Measurements from ENCODE around the gene MOB4. TPM values are rescaled to one million over a fixed set of nuclear protein-coding genes. Genes with fewer than 3 reads are reported as not detected.

MOB4 gene
- total RNA-seq, 4 donors from 2014 or later = 14.7 to 21.9 (median 18.4) TPM

- WGBS, 2 donors = 85 to 89% methylated on average over 2 of the region's 2 CpGs
- Histone ChIP-seq H3K9me3 (peaks cover 0 to 16% (median 0%) of the 10 kb centered on the region in 4 donors), H3K27ac (no peak overlapping the region), H3K4me3 (no peak overlapping the region), H3K4me1 (no peaks in the 10 kb centered on the region), H3K36me3 (peaks cover 0 to 96% (median 23%) of the 10 kb centered on the region in 3 donors), H3K27me3 (no peaks in the 10 kb centered on the region)
- TF ChIP-seq CTCF (IDR thresholded peaks at IDR 0.05) (no peak), EP300 (IDR thresholded peaks at IDR 0.05) (no peak), POLR2A (IDR thresholded peaks at IDR 0.05) (no peak)
- DNase-seq (ENCODE audit: low spot score in 2 of 2) = no peak
Observed at GRCh38 chr2:197486175-197486574, 29.7 kb upstream of the MOB4 start.

GRCh38 chr2:197487385-197487784 is 28.5 kb upstream of the MOB4 start:
- Histone ChIP-seq H3K4me1 (no peaks in the 10 kb centered on the region), H3K36me3 (peaks cover 0 to 99% (median 35%) of the 10 kb centered on the region in 3 donors), H3K27ac (no peak overlapping the region), H3K4me3 (no peak overlapping the region), H3K9me3 (peaks cover 0 to 16% (median 0%) of the 10 kb centered on the region in 4 donors), H3K27me3 (no peaks in the 10 kb centered on the region)
- DNase-seq (ENCODE audit: low spot score in 2 of 2) = no peak
- 90 to 99% methylated on average over 4 of the region's 4 CpGs for WGBS, 2 donors
- no peak for TF ChIP-seq EP300 (IDR thresholded peaks at IDR 0.05)
- no peak for TF ChIP-seq CTCF (IDR thresholded peaks at IDR 0.05)
- TF ChIP-seq POLR2A (IDR thresholded peaks at IDR 0.05) = no peak

GRCh38 chr2:197495433-197496134 is 20.3 kb upstream of the MOB4 start:
- no peak for DNase-seq (ENCODE audit: low spot score in 2 of 2)
- Histone ChIP-seq H3K9me3 (no peaks in the 10 kb centered on the region), H3K4me1 (peaks cover 0 to 37% (median 14%) of the 10 kb centered on the region in 4 donors), H3K4me3 (no peak overlapping the region), H3K36me3 (peaks cover 0 to 65% (median 40%) of the 10 kb centered on the region in 3 donors), H3K27ac (no peak overlapping the region), H3K27me3 (no peaks in the 10 kb centered on the region)
- TF ChIP-seq POLR2A (IDR thresholded peaks at IDR 0.05) (no peak), CTCF (IDR thresholded peaks at IDR 0.05) (no peak), EP300 (IDR thresholded peaks at IDR 0.05) (no peak)
- 80 to 92% methylated on average over 2 of the region's 2 CpGs for WGBS, 2 donors

- TF ChIP-seq POLR2A (IDR thresholded peaks at IDR 0.05) (no peak), EP300 (IDR thresholded peaks at IDR 0.05) (no peak), CTCF (IDR thresholded peaks at IDR 0.05) (no peak)
- H3K4me3 ChIP-seq = no peak overlapping the region
- H3K27me3 ChIP-seq = no peaks in the 10 kb centered on the region
- peaks cover 0 to 53% (median 34%) of the 10 kb centered on the region in 3 donors for H3K36me3 ChIP-seq
- no peak overlapping the region for H3K27ac ChIP-seq
- H3K9me3 ChIP-seq = no peaks in the 10 kb centered on the region
- DNase-seq (ENCODE audit: low spot score in 2 of 2) = no peak
- peaks cover 0 to 46% (median 20%) of the 10 kb centered on the region in 4 donors for H3K4me1 ChIP-seq
Observed at GRCh38 chr2:197496695-197497094, 19.2 kb upstream of the MOB4 start.

- 38 to 45% methylated on average over 2 of the region's 2 CpGs for WGBS, 2 donors
- peak overlapping the region in 1 of 4 donors; percentile 100 for H3K27ac ChIP-seq
- no peak for DNase-seq (ENCODE audit: low spot score in 2 of 2)
- H3K36me3 ChIP-seq = peaks cover 0 to 47% (median 28%) of the 10 kb centered on the region in 3 donors
- TF ChIP-seq CTCF (IDR thresholded peaks at IDR 0.05) = no peak
- no peak for TF ChIP-seq POLR2A (IDR thresholded peaks at IDR 0.05)
- TF ChIP-seq EP300 (IDR thresholded peaks at IDR 0.05) = no peak
- peaks cover 0 to 52% (median 25%) of the 10 kb centered on the region in 4 donors for H3K4me1 ChIP-seq
- no peaks in the 10 kb centered on the region for H3K9me3 ChIP-seq
- H3K4me3 ChIP-seq = no peak overlapping the region
- H3K27me3 ChIP-seq = no peaks in the 10 kb centered on the region
Observed at GRCh38 chr2:197497326-197497725, 18.5 kb upstream of the MOB4 start.

Data from tibial nerve (tissue), 4 donors.